RPMI7951 (cell line): ENCODE data around the gene LINC00305. TPM values are rescaled to one million over a fixed set of nuclear protein-coding genes. Genes with fewer than 3 reads are reported as not detected.

Source experiments
- DNase-seq: peaks from one replicate; pipeline ENCODE4 v3.0.0-alpha.2; 2012; ENCODE audit warnings: low read depth
- total RNA-seq: library from RNA; depleted of rRNA; stranded (reverse); fragments of >200 nt; shearing (Covaris generic); gene quantifications from 2 replicates; pipeline ENCODE4 v1.2.3, GENCODE V29; 2014; rRNA removed

Gene LINC00305
- total RNA-seq, 1 experiment from 2014 or later: not detected

- no peak for DNase-seq
These were observed 117.5 kb downstream of the LINC00305 start for GRCh38 chr18:64031411-64031810.

Other genes starting within 250 kb of the LINC00305 start
- 0.10 and 0.60 TPM in 2 replicates for gene SERPINB10, start 241.1 kb downstream of the LINC00305 start, total RNA-seq
- gene HMSD, start 199.8 kb downstream of the LINC00305 start, total RNA-seq: not detected in 2 replicates
- 35.2 and 41.0 TPM in 2 replicates for gene SERPINB8, start 179.0 kb downstream of the LINC00305 start, total RNA-seq